Hepatic stellate cell (primary cell): Measurements from ENCODE around the gene RPUSD1.
A peak's percentile ranks its signal among the peaks of the same experiment; 100 is the strongest.
"Not testable (repeated sequence)": the region's sequence is repeated elsewhere in the genome, so short reads cannot be mapped to it uniquely, and the experiment has no call there.

ENCODE experiments used
- DNase-seq: peaks from one replicate; pipeline ENCODE4 v3.0.0; 2011; ENCODE audit warnings: low spot score

RPUSD1 gene

DNA sequence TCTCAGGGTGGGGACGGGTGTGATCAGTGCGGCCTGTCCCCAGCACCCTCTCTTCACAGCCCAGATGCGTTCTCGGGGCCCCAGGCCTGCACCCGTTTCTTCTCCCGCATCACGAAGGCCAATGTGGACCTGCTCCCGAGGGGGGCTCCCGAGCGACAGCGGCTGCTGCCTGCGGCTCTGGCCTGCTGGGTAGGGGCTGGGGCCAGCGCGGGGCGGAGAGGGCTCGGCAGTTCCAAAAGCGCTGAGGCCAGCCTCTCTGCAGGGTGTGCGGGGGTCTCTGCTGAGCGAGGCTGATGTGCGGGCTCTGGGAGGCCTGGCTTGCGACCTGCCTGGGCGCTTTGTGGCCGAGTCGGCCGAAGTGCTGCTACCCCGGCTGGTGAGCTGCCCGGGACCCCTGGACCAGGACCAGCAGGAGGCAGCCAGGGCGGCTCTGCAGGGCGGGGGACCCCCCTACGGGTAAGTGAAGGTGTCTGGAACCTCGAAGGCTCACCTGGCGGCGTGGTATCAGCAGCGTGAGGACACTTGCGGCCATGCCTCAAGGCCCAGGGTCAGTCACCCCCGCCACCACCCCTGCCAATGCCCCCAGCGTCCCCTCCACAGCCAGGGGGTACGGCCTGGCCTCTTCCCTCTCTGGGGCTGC lies 23.2 kb downstream of the RPUSD1 start:
- DNase-seq: no peak

DNA sequence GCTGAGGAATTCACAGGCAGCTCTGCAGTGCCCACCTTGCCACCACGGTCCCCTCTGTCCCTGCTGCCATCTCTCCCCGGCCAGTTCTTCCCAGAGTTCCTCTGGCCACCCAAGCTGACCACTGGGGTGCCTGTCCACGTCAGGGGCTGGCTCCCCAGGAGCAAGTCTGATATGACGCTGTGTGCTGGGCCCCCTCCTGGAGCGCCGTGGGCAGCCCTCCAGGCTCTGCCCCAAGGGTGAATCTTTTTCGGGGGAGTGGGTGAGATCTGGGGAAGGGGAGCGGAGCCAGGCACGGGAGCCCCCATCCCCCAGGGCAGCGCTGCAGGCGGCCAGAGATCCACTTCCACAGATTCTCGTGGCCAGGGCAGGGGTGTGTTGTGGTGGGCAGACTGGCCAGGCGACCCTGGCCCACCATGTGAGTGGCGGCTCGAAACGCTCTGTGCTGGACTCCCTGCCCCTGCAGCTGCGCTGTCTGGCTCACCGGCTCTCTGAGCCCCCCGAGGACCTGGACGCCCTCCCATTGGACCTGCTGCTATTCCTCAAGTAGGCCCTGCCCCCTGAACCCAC lies 23.9 kb downstream of the RPUSD1 start:
- DNase-seq: no peak

DNA sequence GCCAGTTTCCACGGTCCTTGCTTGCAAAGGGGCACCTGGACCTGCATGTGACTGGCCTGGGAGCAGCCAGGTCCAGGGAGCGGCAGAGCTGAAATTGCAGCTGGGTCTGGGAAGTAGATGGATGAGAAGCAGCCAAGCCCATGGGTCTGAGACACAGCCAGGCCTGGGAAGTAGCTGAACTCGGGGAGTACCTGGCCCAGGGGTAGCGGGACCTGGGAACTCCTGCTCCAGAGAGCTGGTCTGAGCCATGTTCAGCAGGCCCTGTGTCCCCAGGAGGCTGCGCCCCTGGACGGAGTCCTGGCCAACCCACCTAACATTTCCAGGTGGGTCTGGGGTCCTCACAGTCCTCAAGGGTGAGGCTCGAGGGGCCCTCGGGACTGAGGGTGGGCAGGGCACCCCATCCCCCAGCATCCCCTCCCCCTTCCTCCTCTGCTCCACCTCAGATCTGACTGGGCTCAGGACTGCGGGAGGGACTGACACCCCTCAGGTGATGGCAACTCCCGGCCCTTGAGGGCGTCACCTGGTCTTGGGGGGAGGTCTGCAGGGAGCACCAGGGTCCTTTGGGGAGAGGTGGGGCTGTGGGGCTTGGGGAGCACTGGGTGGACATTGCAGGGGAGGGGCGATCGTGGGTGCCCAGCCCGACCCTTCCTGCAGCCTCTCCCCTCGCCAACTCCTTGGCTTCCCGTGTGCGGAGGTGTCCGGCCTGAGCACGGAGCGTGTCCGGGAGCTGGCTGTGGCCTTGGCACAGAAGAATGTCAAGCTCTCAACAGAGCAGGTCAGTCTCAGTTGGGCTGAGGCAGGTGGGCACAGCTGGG lies 24.6 kb downstream of the RPUSD1 start:
- no peak for DNase-seq

DNA sequence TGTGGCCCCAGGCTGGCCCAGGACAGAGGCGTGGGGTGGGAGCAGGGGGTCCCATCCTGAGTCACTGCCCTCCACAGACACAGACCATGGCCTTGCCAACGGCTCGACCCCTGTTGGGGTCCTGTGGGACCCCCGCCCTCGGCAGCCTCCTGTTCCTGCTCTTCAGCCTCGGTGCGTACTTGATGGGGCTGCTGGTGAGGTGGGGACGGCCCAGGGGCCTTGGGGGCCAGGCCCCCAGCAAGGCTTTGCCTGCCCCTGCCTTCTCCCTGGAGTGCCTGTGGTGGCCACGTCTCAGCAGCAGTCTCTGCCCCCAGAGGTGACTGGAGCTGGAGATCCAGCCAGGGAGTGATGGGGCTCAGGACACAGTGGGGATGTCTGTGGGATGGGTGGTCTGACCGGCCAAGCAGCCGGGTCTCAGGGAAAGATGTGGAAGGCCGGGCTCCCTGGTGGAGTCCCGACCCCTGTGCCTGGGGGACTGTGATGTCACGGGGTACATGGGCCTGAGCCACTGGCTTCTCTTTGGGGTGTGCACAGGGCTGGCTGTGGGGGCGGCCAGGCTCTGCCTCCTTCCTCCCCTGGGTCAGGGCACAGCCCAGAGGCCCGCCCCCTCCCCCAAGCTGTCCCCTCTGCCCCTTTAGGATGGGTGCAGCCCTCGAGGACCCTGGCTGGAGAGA lies 25.4 kb downstream of the RPUSD1 start:
- DNase-seq: no peak

DNA sequence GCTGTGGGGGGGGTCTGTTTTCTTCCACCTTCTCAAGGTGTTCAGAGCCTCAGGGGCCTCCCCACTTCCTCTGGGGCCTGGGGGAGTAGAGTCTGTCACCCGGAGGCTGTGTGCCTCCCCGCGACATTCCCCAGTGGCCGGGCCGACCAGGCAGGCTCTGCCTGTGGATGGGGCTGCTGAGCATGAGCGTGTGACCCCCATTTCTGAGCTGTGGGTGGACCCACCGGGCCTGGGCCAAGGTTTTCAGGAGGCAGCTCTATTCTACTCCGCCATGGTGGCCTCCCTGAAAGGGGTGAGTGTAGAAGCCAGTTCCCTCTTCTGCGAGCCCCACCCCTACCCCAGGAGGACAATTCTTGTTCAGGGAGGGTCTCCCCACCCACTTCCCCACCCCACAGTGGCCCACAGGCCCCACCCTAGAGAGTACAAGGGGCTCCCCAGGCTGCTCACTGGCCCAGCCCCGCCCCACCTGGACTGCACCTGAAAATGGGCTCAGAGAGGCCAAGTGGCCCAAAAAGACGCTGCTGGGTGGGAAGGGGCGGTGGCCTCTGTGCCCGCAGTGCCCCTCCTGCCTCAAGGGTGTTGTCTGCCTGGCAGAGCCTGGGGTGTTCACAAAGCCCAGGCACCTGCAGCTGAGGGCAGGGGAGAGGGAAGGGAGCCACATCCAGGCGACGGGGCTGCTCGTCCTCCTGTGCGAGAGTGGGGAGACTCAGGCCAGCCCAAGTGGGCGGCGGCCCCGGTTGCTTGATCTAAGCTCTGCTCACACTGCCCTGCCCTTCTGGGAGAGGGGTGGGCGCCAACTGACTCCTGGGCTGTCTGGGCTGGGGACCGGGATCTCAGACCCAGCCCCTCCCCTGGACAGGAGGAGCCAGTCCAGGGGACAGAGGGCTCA lies 26.3 kb downstream of the RPUSD1 start:
- DNase-seq: no peak

DNA sequence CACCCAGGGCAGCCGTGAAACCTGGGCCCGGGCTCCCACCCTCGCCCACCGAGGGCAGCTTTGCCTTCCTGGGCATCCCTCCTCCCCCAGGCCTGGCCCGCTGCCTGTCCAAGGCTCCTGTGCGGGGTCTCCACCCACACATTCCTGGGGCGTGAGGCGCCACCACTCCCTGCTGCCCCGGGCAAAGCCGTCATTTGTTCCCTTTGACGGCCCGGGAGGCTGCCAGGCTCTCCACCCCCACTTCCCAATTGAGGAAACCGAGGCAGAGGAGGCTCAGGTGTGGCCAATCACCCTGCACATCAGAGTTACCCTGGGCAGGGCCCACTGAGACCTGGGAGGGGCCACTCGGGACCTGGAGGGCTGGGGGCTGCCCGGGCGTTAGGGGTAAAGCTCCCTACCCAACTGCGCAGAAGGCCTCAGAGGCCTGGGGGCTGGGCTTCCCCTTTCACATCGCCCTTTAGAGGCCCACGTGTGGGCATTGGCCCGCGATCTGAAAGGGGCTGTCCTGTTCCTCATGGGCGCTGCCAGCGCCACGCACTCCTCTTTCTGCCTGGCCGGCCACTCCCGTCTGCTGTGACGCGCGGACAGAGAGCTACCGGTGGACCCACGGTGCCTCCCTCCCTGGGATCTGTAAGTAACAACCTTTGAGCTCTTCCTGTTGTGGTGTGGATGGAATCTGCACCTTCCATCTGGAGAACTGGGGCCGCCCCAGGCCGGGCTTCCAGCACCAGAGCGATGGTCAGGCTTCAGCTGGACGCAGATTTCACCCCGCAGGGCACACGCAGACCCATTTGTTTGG lies 27.4 kb downstream of the RPUSD1 start, which contains the start of gene MSLN:
TSS of gene MSLN (plus strand) at position 190 of the 799 bp plus-strand sequence. CDS start 1,947 bp downstream, outside the sequence.
- DNase-seq: no peak

DNA sequence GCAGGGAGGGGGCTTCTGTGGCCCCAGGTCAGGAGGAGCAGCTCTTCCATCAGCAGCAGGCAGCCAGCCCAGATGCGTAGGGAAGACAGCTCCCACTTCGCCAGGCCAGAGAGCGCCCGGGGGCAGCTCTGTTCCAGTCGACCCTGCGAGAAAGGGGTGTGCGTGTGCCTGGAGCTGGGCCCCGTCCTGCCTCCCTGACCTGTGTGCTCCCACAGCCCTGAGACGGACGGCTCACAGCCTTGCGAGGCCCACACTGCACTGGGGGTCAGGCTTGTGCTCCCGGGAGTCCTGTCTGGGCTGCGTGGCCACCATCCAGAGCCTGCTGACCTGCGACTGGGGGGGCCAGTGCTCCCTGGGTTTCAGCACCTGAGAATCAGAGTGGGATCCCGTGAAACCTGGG lies 28.1 kb downstream of the RPUSD1 start:
- DNase-seq: no peak

DNA sequence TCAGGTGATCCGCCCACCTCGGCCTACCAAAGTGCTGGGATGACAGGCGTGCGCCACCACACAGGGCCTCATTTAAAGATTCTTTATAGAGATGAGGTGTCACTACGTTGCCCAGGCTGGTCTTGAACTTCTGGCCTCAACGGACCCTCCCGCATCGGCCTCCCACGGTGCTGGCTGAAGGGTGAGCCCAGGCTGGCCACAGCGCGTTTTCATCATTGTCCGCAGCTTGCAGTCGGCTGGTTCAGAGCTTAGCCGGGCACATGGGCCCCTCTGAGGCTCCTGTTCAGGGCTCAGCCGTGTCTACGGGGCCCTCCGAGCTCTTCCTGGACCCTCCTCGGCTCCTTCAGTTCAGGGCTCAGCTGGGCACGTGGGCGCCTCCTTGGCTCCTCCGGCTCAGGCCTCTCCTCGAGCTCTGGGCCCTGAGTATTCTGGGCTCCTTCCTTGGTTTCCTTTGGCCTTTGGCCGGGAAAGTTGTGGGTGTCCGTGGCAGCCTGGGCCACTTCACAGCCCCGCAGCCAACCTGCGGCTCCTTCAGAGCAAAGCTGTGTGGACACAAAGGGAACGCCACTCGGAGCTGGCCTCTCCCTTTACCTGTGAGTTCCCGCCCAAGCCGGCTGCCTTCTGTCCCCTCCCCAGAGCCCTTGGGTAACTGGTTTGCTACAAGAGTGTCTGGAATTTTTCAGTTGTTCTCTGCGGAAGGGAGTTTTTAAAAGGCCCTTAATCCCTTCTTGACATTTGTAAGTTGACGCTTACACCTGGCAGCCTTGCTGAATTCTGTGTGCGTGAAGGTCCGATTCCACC lies 28.9 kb downstream of the RPUSD1 start:
- DNase-seq: no peak

DNA sequence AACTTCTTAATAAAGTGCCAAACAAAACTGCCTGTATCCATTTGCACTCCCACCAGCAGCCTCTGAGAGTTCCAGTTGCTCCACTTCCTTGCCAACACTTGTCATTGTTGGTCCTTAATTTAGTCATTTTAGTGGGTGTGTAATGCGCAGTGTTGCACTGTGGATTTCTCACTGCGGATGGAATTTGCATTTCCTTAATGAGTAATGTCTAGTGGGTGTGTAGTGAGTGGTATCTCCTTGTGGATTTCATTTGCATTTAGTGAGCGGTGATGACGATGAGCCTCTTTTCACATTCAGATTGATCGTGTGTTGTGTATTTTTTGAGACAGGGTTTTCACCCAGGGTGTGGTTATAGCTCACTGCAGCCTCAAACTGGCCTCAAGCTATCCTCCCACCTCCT lies 31.8 kb downstream of the RPUSD1 start:
- DNase-seq: no peak

DNA sequence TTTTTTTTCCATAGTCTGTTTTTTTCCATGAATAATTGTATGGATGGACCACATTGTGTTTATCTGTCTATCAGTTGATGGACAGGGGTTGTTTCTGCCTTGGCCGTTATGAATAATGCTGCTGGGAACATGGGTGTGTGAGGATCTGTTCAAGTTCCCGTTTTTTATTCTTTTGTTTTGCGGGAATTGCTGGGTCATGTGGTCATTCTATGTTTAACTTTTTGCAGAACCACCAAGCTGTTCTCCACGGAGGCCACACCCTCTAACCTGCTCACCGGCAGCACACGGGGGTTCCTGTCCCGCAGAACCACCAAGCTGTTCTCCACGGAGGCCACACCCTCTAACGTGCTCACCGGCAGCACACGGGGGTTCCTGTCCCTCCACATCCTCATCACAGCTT lies 33.5 kb downstream of the RPUSD1 start:
- DNase-seq: no peak

DNA sequence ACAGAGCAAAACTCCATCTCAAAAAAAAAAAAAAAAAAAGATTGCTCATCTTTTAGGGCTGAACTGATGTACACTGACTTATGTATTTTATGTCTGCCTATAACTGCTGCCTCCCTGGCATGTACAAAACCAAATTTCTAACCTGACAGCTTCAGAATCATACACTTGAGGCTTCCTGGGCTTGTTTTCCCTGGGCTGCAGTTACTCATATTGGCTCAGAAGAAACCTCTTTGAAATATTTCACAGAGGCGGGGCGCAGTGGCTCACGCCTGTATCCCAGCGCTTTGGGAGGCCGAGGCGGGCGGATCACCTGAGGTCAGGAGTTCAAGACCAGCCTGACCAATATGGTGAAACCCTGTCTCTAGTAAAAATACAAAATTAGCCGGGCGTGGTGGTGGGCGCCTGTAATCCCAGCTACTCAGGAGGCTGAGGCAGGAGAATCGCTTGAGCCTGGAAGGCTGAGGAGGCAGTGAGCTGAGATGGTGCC lies 34.0 kb downstream of the RPUSD1 start:
- DNase-seq: not testable (repeated sequence)

DNA sequence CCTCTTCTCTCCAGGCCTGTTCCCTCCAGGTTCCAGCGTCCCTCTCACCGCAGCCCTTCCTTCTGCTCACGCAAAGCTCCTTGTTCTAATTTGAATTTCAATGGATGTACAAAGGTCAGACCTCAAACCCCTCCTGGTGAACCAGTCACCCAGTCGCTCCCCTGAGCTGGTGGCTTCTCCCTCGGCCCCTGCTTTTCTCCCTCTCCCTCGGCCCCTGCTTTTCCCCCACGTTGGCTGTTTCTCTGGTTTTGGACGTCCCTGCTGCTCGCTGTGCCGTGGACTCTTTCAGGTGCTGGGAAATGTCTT lies 36.2 kb downstream of the RPUSD1 start:
- DNase-seq: no peak

DNA sequence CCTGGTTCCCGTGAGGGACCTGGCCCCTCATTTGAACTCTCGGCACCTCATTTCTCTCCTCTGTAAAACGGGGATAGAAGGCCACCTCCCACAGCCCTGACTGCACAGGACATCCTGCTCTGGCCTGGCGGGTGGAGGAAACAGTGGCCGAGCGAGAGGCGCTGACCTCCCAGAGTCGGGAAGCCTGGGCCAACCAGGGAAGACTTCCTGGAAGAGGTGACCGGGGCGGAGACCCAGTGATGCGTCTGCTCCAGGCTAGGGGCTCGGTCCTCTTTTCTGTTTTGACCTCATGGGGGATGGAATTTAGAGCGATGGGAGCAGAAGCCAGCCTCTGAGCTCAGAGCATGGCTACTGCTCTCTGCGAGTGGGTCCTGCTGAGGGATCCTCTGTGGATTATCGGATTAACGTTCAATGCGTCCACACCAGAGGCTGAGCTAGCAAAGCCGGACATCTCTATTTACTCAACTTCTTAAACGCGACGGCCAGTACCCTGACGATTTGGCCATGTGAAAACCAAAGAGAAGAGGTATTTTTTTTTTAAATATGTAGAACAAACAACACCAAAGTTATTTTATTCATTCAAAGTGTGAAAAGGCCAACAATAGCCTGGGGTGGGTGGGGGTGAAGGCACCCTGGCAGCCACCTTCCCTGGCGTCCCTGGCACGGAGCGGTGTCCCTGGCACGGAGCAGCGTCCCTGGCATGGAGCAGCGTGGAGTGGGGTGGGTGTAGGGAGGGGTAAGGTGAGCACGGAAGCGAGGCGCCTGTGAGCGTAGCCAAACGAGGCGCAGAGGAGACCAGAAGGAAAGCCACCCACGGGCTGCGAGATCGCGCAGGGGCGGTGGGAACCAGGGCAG lies 36.8 kb downstream of the RPUSD1 start:
- DNase-seq: no peak

DNA sequence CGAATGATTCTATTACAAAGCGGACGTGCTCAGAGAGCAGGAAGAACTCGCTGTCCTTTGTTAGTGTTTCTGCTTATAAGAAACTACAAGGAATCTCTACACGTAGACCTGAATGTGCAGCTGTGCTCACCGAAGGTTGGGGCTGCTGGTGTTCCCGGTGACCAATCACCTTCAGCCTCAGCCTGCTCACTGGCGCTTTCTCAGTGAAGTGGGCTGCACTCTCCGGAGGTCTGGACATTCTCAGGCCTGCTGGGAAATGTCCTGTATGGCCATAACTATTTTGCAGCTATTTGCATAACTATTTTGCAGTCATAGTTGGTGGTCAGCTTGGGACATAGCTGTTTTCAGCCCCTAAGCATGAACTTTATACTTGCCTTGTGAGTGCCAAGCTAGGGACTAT lies 37.7 kb downstream of the RPUSD1 start:
- DNase-seq: no peak

DNA sequence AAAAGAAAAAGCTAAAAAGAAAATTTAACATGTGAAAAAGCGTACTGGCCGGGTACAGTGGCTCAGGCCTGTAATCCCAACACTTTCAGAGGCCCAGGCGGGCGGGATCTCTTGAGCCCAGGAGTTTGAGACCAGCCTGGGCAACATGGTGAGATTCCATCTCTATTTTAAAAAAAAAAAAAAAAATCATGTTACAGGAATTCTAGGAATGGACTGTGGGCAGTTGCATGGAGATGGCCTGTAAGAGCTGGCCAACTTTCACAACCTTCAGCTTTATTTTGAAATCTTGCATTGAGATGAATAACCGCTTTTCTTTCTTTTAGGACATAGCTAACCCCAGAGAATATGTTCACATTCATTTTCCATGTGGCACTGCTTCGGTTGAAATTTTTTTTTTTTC lies 39.2 kb downstream of the RPUSD1 start:
- DNase-seq: peak; percentile 82

DNA sequence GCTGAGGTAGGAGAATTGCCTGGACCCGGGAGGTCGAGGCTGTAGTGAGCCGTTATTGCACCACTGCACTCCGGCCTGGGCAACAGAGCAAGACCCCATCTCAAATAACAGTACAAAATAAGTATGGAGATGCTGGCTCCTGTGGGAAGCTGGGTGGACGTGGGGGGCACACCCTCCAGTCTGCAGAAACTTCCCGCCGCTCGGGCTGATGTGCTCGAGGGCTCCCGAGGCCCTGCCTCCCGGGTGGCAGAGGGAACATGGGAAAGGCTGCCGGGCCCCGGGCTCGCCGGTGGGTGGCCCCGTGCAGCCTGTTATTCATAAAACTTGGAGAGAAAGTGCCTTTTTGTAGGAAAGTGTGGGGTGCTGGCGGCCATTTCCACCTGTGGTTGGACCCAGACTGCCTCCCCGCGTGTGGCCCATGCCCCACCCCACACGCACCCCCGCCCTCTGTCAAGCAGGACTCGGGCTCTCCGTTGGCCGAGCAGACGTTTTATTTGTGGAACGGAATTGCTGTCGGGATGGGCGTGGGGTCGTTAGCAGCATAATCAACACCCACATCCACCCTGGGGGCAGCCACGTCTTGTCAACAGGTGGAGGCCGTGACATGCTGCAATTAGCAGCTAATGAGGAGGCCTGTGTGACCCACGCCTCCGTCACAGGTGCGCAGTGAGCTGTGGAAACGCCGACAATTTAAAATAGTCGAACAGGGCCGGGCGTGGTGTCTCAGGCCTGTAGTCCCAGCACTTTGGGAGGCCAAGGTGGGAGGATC lies 40.0 kb downstream of the RPUSD1 start:
- no peak for DNase-seq

DNA sequence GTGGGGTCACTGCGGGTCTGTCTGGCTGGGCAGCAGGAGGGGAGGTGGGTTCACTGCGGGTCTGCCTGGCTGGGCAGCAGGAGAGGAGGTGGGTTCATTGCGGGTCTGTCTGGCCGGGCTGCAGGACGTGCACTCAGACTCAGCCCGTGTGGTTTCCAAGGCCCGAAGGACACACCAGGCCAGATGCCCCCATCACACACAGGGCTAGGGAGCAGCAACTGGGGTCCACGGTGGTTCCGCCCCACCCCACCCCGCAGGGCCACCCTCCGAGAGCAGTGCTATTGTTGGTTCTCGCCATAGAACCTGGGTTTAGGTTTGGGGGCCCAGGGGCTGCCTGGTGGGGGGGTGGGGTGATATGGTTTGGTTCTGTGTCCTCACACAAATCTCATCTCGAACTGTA lies 41.5 kb downstream of the RPUSD1 start:
- no peak for DNase-seq

DNA sequence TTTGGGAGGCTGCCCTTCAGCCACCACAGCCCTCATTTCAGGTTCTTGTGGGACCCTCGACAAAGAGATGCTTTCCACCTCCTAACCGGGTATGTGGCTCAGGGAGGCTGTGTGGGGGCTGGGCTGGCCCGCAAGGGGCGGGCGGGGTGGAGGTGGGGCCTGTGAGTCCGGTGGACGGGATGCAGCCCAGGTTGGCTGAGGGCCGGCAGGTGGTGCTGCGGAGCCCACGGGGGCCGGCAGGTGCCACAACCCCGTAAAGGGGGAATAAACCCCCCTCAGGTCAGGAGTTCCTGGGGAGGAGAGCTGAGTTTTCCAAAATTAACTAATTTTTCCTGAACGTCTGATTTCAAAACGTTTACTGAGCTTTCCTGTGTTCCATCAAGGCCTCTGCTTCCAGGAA lies 42.4 kb downstream of the RPUSD1 start:
- no peak for DNase-seq
